Activated CD4-positive, alpha-beta T cell treated with anti-CD3 and anti-CD28 coated beads, Interleukin-2, Interleukin-6, amounts not matched to agents 100 ng/mL and 50 ng/mL, durations not matched to agents 16 hours and 8 hours (primary cell): ENCODE data around the gene SMG1.
"Not testable (repeated sequence)": the region's sequence is repeated elsewhere in the genome, so short reads cannot be mapped to it uniquely, and the experiment has no call there.

Source experiments
- DNase-seq: peaks from one replicate; pipeline ENCODE4 v3.0.0-alpha.2; 2020

SMG1 gene

DNA sequence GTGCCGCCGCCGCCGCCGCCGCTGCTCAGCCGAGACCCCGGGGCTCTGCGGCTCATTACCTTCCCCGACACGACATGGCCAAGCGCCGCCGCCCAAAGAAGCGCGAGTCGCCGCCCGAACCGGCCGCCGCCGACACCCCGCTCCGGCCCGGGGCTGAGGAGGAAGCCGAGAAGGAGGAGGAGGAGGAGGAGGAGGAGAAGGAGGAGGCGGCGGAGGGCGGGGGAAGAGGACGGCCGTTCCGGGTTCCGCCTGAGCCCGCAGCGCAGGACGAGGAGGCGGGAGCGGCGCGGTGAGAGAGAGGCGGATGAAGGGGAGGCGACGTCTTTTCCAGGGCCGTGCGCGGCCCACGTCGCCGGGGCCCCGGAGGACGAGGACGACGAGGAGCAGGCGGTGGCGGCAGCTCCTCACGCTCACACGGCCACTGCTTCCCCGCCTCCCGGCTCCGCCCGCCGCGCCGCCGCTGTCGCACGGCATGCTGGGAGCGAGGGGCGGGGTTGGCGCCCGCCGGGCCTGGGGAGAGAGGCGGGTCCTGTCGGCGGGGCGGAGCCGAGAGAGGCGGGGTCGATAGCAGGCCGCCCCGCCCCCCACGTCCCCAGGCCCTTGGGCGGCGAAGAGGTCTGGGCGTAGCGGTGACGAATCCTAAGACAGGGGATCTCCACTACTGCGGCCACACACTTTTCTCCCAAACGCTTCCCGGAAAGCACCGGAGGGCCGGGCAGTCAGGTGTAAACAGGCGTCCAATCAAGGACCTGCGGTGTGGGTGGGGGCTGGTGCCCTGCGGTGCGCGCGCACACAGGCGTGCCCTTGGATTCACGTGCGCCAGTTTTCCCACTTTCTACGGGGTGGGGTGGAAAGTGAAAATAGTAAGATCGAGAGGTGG lies at the start of gene SMG1:
SMG1 (minus strand) TSS at position 423 of the 880 bp plus-strand sequence; CDS start at position 56, 367 bp downstream.
- peak; percentile 98 for DNase-seq

DNA sequence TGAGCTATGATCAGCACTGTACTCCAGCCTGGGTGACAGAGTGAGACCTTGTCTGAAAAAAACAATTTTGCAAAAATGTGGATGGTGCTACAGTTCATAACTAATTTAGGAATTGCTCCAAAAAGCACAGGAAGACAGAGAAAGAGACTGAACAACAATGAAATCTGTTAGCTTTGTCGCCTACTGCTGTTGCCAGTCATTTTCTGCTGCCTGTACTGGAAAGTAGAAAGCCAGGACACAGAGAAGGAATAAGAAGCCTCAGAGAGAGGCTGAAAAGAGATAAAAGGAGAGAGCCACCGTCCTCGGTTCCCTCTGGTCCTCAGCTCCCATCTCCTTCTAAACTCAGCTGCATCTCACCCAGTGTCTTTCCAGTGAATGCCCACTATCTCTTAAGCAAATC lies 48.9 kb upstream of the SMG1 start:
- DNase-seq: no peak

DNA sequence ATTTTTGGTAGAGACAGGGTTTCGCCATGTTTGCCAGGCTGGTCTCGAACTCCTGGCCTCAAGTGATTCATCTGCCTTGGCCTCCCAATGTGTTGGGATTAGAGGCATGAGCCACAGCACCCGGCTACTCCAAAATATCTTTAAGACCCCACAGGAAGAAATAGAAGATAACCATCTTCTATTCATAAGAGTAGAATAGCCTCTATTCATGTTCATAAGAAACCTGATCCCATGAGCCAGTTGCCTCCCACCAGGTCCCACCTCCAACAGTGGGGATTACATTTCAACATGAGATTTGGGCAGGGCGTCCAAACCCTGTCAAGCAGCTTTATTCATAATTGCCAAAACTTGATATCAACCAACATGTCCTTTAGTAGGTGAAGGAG lies 43.6 kb upstream of the SMG1 start:
- DNase-seq: no peak

DNA sequence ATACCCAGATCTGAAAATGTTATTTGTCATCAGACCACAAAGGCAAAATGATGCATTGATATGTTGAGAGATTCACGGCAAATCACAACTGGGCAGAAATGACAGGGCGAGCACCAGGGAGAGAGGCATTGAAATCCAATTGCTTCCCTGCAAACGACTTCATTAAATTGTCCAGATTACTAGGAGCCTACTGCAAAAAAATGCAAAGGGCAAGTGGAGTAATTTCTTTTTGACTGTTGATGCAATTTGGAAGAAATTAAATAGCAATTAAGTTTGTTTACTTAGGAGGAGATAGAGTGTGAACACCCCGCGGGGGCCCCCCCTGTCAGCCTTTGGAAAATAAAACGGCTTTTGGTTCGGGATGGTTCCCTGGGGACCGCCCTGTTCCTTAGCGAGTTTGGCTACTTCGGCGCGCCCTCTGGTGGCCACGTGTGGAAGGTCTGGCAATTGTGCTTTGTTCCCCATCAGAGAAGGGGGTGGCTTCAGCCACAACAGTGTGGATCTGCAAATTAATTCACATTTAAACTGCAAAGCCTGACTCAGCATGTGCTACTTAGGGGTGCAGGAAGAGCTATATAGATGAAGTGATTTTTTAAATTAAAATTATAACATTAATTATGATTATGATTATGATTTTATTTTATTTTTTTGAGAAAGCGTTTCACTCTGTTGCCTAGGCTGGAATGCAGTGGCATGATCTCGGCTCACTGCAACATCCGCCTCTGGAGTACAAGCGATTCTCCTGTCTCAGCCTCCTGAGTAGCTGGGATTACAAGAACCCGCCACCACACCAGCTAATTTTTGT lies 43.0 kb upstream of the SMG1 start:
- DNase-seq: peak; percentile 86

GRCh38 chr16:18966791-18967190 lies 40.6 kb upstream of the SMG1 start:
- no peak for DNase-seq

DNA sequence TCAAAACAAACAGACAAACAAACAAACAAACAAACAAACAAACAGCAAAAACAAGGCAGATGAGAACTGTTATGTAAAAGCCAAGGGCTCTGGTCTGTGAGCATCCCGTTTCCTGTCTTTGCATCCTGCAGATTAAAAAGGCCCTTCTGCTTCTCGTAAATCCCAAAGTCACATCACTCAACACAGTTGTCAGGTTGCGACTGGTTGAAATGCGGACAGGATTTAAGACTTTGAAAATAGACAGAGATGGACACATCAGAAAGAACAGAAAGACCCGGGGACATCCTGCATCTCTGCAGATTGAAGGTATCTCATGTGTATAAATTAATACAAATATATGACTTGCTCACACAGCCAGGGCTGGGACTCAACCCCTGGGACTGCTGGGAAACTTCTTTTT lies 39.3 kb upstream of the SMG1 start:
- DNase-seq: no peak

DNA sequence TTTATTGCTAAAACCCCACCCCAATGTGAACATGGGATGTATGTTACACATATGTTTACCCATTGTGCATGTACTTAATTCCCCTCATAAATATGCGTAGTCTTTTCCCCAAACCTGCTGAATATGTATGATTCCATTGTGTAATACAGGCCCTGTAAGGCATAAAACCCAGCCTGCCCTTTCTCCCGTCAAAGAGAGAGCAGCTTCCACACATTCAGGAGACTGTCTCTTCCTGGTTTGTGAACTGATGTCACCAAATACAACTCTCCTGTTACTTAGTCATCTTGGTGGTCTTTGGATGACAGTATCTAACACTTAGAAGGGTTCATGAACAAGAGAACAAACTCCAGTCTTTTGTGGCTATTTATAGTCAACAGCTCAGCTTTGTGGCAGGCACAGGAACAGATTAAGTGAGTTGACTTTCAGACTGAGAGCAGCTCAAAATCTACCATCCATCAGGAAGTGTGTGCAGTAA lies 32.9 kb upstream of the SMG1 start:
- DNase-seq: no peak

- DNase-seq: no peak
Observed at GRCh38 chr16:18958621-18959029, 32.4 kb upstream of the SMG1 start.

- DNase-seq: not testable (repeated sequence)
Observed at GRCh38 chr16:18956658-18957241, 30.5 kb upstream of the SMG1 start.

- DNase-seq: peak; percentile 45
Observed at GRCh38 chr16:18955874-18956580, 29.8 kb upstream of the SMG1 start.

GRCh38 chr16:18953547-18953946 lies 27.3 kb upstream of the SMG1 start:
- no peak for DNase-seq

- no peak for DNase-seq
Observed at GRCh38 chr16:18950469-18951185, 24.4 kb upstream of the SMG1 start.

DNA sequence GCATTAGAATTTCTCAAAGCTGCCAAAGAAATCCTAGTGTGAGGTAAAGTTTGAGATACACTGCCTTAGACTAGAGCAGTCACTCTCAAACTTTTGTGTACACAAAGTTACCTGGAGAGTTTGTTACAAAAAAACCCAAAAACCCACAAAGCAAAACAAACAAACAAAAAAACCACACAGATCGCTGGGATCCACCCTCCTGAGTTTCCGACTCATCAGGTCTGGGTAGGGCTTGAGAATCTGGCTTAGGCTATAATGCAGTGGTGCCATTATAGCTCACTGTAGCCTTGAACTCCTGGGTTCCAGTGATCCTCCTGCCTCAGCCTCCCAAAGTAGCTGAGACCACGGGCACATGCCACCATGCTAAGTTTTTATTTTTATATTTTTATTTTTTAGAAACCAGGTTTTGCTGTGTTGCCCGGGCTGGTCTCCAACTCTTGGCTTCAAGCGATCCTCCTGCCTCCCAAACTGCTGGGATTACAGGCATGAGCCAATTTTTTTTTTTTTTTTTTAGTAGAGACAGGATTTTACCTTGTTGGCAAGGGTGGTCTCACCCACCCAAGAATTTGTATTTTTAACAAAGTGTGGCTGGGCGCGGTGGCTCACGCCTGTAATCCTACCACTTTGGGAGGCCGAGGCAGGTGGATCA lies 22.3 kb upstream of the SMG1 start:
- DNase-seq: no peak

DNA sequence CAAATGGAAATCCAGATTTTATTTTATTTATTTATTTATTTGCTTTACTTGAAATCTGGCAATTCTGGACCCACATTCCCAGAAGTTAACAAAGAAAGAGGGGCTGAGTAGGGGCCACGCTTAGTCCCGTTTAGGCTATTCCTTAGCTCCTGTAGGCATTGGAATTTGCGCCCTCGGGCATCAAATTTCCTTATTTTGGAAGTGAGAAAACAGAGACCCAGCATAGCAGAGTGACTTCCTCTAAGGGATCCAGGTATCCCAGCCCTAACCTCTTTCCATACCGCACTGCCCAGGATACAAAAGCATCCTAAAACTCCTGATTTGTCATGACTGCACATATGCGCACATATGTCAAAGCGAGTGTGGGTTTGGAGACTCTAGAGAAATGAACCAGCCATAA lies 19.0 kb upstream of the SMG1 start:
- DNase-seq: no peak

DNA sequence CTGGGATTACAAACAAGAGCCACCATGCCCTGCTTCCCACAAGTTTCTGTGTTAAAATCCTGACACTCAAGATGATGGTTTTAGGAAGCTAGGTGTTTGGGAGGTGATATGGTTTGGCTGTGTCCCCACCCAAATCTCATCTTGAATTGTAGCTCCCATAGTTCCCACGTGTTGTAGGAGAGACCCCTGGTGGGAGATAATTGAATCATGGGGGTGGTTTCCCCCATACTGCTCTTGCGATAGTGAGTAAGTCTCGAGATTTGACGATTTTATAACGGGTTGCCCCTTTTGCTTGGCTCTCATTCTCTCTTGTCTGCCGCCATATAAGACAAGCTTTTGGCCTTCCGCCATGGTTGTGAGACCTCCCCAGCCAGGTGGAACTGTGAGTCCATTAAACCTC lies 17.2 kb upstream of the SMG1 start:
- DNase-seq: no peak

DNA sequence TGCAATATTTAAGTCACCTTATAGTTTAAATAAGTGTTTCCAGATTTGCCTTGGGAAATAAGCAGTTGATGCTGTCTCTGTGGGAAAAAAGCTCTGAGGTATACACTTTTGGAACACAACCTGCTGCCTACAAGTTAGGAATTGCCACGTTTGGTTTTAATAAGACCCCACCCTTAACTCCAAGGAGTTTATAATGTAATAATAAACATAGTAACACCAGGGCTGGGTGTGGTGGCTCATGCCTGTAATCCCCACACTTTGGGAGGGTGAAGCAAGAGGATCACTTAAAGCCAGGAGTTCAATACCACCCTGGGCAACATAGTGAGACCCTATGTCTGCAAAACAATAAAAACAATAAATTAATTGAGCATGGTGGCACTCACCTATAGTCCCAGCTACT lies 15.9 kb upstream of the SMG1 start:
- DNase-seq: no peak

DNA sequence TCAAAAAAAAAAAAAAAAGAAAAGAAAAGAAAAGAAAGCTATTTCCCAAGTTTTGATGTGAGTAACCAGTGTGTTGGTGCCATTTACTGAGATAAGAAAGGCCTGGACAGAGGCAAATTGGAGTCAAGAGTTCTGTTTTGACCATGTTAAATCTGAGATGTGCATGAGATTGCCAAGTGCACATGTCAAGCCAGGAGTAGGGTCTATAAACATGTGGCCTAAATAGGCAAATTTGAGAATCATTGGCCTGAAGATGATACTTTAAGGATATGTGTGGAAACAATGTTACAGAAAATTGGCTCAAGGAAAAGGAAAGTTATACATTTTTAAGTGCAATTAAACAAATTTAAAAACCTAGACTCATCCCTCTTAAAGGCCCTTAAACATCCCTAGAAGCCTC lies 15.3 kb upstream of the SMG1 start:
- DNase-seq: no peak

DNA sequence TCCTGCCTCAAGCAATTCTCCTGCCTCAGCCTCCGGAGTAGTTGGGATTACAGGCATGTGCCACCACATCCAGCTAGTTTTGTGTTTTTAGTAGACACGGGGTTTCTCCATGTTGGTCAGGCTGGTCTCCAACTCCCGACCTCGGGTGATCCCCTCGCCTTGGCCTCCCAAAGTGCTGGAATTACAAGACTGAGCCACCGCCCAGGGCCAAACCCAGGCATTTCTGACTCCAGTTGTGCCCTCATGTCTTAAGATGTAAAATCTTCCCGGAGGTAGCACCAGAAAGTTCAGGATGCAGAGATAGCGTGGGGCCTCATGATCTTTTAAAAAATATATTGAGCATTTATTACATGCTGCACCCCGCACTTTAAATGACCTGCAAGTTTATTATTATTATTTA lies 12.8 kb upstream of the SMG1 start:
- no peak for DNase-seq

- DNase-seq: no peak
Observed at GRCh38 chr16:18937390-18937789, 11.2 kb upstream of the SMG1 start.

- DNase-seq: no peak
Observed at GRCh38 chr16:18936727-18937340, 10.6 kb upstream of the SMG1 start.

DNA sequence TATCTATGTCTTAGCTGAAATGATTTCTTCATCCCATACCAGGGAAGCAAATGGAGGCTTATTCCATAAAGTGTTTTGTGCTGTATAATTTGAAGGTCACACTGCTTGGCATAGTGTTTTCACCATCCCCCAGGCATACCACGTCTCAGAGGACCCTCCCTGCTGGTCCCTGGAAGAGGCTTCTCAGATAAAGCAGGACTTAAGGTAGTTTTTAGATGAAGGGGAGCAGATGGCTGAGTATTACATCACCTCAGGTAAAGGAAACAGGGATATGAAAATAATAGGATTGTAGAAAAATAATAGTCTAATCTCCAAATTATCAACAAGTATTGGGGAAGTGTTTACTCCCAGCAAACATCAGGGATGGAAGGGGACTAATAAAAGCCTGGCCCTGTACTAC lies 7.3 kb upstream of the SMG1 start:
- no peak for DNase-seq
